ENCODE measurements around the gene ZNF846.
"Not testable (repeated sequence)": the region's sequence is repeated elsewhere in the genome, so short reads cannot be mapped to it uniquely, and the experiment has no call there.

- not testable (repeated sequence) for TF ChIP-seq CTCF, POLR2A (IDR thresholded peaks at IDR 0.05)
Observed at GRCh38 chr19:9784163-9784496, 15.6 kb upstream of the ZNF846 start.

Data from right lobe of liver (tissue), 4 donors.